ENCODE results near the gene PDE4DIP.
"Not testable (repeated sequence)": the region's sequence is repeated elsewhere in the genome, so short reads cannot be mapped to it uniquely, and the experiment has no call there.

PDE4DIP gene

DNA sequence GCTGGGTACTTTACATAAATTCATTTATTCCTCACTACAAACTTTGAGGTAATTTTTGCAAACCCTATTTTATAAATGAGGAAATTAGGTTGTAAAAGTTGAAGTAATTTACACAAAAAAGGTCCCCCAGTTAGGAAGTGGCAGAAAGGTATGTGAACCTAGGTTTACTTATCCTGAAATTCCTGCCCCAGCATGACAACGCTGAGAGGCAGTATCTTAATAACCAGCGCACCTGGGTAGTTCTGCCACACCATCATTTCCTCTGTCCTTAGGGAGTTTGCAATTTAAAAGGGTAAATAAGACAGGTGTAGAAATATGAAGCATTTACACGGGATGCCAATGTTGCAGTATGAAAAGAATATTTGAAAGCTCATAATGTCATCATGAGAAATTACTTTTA, 79.6 kb downstream of the PDE4DIP start:
- not testable (repeated sequence) for DNase-seq

DNA sequence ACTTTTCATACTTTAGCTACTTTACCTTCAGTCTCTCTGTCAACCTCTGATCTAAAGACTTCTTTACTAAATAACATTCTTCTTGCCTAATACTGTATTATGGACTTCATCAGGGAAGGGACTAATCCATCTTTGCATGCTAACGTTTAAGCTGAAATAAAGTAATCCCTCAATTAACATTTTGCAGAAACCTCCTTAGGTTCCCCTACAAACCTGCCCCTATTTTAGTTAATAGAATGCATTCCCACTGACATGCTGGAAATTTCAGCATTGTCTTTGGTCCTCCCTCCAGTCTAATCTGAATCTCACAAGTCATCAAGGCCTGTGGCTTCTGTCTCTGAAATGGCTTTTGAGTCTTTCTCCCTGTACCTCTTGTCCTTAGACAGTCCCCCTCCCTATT, 83.4 kb downstream of the PDE4DIP start:
- DNase-seq = not testable (repeated sequence)

DNA sequence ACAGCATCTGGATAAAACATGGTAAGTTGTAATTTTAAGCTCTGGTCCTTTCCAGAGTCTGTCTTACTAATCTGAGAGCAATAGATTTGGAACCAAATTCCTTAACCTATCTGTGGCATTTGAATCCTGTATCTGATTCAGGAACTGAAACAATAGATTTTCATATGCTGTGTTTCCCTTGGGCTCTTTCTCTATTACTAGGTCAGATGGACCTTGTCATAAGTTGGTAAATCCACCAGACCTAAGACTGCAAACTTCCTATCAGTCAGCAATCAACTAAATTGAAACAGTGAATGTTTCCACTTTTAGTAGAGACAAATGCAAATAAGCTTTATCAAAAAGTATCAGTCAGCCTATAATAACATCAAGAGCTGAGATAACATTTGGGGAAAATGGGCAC, 85.0 kb downstream of the PDE4DIP start:
- not testable (repeated sequence) for DNase-seq

DNA sequence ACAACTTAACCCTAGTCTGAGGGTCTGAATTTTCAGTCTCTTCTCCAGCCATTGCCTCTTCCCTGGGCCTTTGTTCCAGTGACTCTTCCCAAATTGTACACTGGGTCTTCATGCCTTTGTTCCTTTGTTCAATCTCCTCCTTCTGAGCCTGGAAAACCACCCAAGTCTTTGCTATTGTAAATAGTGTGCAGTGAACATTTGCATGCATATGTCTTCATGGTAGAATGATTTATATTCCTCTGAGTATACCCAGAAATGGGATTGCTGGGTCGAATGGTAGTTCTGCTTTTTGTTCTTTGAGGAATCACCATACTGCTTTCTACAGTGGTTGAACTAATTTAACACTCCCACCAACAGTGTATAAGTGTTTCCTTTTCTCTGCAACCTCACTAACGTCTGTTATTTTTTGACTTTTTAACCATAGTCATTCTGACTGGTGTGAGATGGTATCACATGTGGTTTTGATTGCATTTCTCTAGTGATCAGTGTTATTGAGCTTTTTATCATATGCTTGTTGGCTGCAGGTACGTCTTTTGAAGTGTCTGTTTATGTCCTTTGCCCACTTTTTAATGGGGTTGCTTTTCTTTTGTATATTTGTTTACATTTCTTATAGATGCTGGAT, 91.3 kb downstream of the PDE4DIP start:
- not testable (repeated sequence) for DNase-seq

DNA sequence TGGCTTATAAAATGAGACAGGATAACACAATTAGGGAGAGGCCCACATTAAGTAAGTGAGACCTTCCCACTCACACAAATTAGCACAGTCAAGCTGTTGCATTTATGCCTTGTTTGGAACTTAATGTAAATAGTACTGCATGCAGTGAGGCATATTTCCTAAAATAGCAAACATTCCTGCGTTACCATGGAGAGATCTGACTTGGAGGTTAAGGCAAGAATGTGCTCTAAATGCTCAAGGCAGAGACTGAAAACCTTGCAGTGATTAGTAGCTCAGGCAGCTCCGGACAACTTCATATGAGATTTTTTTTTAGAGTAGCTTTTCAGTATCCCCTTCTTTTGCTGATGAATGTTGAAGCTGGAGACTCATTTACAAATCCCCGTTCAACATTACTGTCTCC, 98.7 kb downstream of the PDE4DIP start:
- not testable (repeated sequence) for DNase-seq

DNA sequence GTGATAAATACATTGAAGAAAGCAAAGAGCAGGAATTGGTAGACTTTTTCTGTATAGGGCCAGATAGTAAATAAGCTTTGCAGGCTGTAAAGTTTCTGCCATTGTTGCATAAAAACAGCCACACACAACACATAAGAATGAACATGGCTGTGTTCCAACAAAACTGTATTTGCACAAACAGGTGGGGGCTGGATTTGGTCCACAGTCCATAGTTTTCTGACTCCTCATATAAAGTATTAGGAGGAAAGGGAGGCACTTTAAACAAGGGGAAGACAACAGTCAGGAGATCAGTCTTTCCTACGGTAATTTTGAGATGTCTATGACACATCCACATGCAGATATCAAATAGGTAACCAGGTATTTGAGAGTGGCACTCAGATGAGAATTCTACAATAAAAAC, 100.9 kb downstream of the PDE4DIP start:
- DNase-seq = not testable (repeated sequence)

DNA sequence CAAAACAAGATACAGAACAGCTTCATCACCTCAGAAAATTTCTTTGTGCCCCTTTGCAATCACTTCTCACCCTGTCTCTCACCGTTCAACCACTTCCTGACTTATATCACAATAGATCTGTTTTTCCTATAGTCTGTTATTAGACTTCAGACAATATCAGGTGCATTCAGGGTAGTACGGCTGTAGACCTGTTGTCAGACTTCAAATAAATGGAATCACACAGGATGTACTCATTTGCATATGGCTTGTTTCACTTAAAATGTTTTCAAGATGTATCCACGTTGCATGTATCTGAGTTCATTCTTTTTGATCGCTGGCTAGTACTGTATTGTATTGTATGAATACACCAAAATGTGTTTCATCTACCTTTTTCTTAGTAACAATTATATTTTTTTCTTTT, 104.5 kb downstream of the PDE4DIP start:
- DNase-seq = peak in 1 of 5 donors; percentile 8

DNA sequence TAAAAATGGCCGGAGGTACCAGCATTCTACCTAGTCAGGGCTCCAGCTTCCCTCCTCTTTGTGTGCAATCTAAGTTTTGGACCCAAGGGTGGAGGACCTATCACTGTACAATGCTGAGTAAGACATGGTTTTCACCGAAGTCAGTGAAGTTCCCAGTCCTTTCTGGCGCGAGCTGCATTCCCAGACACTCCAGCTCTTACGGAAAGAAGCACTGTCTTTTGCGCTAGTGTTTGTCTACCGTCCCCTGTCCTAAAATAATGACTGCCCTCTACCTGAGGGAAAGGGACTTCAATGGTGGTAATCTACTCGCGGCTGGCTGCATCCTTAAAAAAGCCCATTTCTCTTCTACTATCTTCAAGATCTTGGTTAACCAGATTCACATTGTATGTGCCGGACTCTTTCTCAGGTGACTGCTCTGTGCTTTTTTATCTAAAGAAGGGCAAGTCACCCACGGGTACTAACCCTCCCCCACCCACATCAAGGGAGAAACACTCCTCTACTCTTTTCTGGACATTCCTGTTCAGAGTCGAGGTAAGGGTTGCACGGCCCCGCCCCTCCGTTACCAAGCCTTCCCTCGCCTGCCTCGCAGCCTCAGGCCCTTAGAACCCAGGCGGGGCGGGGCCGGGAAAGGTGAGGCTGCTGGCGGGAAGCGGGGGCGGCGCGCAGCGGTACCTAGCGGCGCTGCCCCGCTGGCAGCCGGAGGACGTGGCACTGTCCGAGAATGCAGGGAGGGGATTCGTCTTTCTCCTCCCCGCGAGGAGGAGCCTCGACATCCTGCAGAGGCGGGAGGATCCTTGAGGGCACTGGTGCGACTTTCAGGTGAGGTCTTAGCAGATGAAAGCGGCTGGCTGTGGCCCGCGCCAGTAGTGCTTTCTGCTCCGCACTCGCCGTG, 107.4 kb downstream of the PDE4DIP start:
- DNase-seq = peak; percentile 35 to 89 (median 58)

DNA sequence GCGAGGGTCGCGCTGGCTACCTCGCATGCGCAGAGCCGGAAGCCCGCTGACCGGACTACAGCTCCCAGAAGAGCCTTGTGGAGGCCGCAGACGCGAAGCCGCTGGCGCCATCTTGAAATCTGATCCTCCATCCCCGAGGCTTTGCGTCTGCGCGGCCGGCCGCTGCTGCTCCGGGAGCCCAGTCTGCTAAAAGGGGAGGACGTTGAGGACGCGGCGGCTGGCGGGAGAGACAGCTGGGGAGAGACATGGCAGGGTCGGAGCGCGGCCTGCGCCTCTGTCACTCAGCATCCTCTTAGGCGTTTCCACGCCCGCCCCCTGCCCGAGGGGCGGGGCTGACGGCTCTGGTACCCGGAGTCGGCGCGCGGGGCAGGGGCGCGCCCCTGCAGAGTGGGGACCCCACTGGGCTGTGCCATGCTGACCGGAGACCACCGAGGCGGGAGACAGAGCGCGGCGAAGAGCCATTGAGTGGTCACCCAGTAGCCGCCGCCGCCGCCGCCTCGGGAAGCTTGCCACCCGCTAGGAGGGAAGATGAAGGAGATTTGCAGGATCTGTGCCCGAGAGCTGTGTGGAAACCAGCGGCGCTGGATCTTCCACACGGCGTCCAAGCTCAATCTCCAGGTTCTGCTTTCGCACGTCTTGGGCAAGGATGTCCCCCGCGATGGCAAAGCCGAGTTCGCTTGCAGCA, 108.2 kb downstream of the PDE4DIP start:
- peak in 4 of 5 donors; percentile 44 to 61 (median 49) for DNase-seq

DNA sequence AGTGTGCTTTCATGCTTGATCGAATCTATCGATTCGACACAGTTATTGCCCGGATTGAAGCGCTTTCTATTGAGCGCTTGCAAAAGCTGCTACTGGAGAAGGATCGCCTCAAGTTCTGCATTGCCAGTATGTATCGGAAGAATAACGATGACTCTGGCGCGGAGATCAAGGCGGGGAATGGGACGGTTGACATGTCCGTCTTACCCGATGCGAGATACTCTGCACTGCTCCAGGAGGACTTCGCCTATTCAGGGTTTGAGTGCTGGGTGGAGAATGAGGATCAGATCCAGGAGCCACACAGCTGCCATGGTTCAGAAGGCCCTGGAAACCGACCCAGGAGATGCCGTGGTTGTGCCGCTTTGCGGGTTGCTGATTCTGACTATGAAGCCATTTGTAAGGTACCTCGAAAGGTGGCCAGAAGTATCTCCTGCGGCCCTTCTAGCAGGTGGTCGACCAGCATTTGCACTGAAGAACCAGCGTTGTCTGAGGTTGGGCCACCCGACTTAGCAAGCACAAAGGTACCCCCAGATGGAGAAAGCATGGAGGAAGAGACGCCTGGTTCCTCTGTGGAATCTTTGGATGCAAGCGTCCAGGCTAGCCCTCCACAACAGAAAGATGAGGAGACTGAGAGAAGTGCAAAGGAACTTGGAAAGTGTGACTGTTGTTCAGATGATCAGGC, 108.8 kb downstream of the PDE4DIP start:
- DNase-seq = peak in 2 of 5 donors; percentile 5 to 40

DNA sequence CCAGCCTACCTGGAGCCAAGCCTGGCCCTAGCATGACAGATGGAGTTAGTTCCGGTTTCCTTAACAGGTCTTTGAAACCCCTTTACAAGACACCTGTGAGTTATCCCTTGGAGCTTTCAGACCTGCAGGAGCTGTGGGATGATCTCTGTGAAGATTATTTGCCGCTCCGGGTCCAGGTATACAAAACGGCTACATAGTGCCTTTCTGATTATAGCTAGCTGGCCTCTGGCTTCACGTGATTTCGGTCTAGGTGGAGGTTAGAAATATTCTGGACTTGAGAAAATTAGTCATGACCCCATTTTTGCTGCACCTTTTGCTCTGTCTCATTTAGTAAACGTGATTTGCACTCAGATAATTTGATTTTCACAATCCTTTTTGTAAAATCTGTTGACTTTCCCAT, 109.5 kb downstream of the PDE4DIP start:
- DNase-seq = not testable (repeated sequence)

DNA sequence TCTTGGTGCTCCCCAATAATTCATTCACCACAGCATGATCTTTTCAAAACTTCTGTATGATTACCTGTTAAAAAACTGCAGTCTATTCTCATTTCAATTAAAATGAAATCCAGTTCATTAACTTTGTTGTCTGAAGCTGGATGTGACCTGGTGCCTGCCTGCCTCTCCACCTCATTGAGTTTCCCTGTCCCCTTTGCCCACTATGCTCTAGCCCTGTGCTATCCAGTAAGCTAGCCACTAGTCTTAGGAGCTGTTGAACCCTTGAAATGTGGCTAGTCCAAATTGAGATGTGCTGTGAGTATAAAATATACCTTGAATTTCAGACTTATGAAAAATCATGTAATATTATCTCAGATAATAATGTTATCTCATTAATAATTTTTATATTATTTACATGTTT, 114.1 kb downstream of the PDE4DIP start:
- DNase-seq = not testable (repeated sequence)

DNA sequence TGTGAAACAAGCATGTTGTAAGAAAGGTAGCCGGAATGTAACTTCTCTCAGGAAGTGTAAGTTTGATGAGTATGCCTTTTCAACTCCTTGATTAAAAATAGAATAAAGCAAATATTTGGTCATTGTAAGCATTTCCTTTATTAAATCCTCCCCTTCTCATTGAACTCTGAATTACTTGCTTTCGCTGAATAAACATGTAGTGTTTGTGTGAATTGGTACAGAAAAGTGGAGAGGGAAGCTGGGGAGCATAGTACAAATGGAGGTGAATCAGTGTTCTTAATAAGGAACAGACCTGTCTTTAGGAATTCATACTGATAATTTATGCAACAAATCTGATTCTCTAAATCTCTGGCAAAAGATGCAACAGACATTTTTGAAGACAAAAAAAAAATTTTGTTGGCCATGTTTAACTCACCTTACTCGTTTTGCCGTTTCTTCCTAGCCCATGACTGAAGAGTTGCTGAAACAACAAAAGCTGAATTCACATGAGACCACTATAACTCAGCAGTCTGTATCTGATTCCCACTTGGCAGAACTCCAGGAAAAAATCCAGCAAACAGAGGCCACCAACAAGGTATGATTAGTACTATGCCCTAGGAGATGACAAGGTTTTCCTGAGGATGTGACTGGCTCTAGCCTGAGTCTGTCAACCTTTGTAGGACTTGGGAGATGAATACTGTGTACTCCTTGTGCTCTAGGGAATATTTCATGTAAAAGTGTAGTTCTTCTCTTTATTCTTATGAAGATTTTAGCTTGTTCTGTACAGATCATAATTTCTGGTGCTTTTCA, 116.2 kb downstream of the PDE4DIP start:
- not testable (repeated sequence) for DNase-seq

DNA sequence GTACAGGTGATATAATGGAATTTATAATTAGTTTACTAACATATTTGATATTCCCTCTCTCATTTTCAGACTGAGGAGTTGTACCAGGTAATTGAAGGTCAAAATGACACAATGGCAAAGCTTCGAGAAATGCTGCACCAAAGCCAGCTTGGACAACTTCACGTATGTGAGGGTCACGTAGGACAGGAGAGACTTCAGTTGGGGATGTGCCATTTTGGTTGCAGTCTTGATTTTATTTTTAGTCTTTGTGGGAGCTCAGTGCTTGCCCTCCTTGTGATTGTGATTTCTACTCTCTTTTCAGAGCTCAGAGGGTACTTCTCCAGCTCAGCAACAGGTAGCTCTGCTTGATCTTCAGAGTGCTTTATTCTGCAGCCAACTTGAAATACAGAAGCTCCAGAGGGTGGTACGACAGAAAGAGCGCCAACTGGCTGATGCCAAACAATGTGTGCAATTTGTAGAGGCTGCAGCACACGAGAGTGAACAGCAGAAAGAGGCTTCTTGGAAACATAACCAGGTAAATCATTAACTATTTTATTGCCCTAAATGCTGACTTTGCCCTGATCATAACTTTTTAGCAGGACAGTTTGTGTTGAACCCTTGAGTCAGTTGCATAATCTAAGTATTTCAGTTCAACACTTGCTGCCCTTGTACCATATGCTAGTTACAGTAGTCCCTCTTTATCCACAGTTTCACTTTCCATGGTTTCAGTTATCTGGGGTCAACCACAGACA, 118.1 kb downstream of the PDE4DIP start:
- DNase-seq = not testable (repeated sequence)

DNA sequence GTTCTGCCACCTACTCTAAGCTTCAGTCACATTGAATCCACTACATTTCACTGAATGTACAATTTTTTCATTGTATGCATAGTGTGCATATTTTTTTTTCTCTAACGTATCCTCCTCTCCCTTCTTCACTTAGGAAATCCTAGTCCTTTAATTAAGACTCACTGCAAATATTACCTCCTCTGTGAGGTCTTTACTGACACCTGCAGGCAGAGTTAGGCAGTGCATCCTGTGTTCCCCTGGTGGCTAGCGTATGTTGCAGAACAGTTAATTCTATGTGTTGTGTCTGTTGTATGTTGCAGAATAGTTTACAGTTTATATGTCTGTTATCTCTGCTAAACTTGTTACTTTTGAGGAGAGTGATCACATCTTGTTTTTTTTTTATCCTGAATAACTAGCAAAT, 121.9 kb downstream of the PDE4DIP start:
- DNase-seq = not testable (repeated sequence)

DNA sequence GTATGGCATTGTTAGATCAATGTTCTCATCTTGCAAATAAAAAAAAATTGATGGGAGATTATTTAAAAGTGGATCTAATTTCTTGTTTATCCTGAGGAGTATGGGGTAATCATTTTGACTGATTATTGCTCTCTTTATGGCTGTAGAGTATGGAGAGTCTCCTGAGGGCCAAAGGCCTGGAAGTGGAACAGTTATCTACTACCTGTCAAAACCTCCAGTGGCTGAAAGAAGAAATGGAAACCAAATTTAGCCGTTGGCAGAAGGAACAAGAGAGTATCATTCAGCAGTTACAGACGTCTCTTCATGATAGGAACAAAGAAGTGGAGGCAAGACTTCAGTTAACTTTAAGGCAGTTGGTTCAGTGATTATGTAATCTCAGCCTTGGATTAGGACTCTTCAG, 123.4 kb downstream of the PDE4DIP start:
- not testable (repeated sequence) for DNase-seq

DNA sequence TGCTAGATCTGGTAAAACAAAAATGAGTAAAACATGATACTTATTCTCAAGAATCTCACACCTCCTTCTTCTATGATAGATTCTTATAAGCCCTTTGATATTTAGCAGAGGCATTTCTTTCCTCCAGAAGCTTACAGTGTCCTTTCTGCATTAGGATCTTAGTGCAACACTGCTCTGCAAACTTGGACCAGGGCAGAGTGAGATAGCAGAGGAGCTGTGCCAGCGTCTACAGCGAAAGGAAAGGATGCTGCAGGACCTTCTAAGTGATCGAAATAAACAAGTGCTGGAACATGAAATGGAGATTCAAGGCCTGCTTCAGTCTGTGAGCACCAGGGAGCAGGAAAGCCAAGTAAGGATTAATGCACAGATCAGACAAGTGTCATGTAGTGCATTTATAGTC, 124.5 kb downstream of the PDE4DIP start:
- DNase-seq = not testable (repeated sequence)

DNA sequence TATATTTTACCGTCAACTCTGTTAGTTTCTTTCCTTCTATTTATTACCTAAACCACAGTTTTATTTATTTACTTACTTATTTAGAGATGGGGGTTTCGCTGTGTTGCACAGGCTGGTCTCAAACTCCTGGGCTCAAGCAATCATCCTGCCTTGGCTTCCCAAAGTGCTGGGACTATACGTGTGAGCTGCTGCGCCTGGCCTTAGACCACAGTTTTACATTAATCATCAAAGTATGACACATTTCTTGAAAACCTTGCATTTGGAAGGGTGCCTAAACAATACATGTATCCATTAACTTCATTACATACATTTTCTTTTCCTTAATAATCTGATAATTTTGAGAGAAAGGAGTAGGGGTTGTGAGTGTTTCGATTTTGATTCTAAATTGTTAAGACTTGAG, 124.9 kb downstream of the PDE4DIP start:
- not testable (repeated sequence) for DNase-seq

DNA sequence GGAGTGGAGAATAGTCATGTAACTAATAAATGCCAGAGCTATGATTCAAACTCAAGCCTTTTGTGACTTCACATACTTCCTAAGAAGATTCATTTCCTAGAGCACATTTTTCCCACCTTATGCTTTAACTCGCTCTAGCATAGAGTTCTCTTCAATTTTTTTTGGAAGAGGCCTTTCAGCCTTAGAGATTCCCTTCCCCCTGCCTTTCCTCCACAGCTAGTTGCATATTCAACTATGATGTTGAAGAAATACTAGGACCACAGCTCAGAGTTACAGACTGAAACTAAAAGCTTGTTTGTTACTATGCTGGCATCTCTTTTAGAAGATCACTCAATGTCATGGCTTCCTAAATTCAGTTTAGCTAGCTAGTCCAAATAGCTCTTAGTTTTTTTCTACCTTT, 131.2 kb downstream of the PDE4DIP start:
- peak in 1 of 5 donors; percentile 50 for DNase-seq

DNA sequence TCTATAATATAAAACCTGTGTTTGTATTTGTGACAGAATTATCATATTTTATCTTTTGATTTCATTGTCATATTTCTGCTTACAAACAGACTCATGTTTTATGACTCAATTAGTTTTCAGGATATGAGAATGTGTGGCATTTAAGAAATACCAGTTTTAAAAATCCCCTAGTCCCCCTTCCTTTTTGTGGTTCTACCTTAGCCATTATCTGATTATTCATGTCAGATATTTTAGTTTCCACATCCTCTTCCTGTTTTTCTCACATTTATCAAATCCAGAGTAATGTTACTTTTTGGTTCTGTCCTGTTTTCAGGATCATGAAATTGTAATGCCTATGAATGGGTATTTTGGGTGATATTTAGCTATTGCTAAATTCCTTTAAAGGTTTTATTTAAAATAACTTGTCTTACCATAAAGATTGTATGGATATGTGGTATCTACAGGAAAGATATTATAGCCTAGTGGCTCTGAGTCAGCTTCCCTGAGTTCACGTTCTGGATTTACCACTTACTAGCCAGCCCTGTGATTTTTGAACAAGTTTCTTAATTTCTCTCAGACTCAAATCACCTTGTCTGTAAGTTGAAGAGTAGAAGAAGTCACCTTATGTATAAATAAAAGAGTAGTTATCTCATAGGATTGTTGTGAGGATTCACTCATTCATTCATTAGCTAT, 131.8 kb downstream of the PDE4DIP start:
- peak in 1 of 5 donors; percentile 57 for DNase-seq

DNA sequence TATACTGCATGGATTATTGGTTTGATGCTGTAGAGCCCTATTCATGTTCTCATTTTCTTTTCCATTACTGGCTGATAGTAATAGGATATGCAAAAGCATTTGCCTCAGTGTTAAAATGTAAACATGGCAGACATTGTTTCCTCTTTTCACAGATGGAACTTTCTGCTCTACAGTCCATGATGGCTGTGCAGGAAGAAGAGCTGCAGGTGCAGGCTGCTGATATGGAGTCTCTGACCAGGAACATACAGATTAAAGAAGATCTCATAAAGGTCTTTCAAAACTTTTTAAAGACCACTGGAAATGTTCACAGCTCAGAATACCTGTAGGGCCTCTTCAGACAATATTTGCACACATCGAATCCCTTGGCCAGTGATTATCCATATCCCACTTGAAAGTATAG, 133.6 kb downstream of the PDE4DIP start:
- DNase-seq = not testable (repeated sequence)

Measured in T-helper 1 cell (primary cell).